OCI-LY7 (cell line): Measurements from ENCODE around the gene ZXDA. TPM values are rescaled to one million over a fixed set of nuclear protein-coding genes. Genes with fewer than 3 reads are reported as not detected.

Experiments used
- BruUV-seq: library from RNA; stranded (reverse); fragments of 400-500 nt; replicated peaks from 2 replicates; lab custom pipeline; 2021; lab: Mats Ljungman, UMichigan
- CTCF ChIA-PET: fragments of 300-600 bp; sonication (Branson Sonifier 250); formaldehyde crosslinking; loops from one replicate; lab custom pipeline; 2022; ENCODE audit warnings: antibody characterized with exemption; ENCODE audit not compliant: unreplicated experiment; lab: Charles Lee
- POLR2A ChIA-PET: fragments of 300-600 bp; sonication (Branson Sonifier 250); formaldehyde crosslinking; loops from one replicate; lab custom pipeline; 2022; ENCODE audit warnings: antibody characterized with exemption; lab: Charles Lee
- DNase-seq: peaks from one replicate; pipeline ENCODE4 v3.0.0-alpha.2; 2015; ENCODE audit warnings: low spot score
- H2AFZ ChIP-seq: fragments of 200-600 bp; sonication (generic), shearing (Covaris generic); 2 replicates; pipeline ENCODE4 v1.6.1; 2014; ENCODE audit warnings: mild to moderate bottlenecking, antibody characterized with exemption, low read length, moderate library complexity
- H3K27ac ChIP-seq: fragments of 200-600 bp; sonication (generic); 2 replicates; pipeline ENCODE4 v1.5.1; 2014; ENCODE audit warnings: mixed run types, low read depth, mild to moderate bottlenecking, moderate library complexity, low read length, inconsistent platforms; ENCODE audit not compliant: poor library complexity, severe bottlenecking
- H3K36me3 ChIP-seq: fragments of 200-600 bp; sonication (generic); 2 replicates; pipeline ENCODE4 v1.6.1; 2014; ENCODE audit warnings: mild to moderate bottlenecking, antibody characterized with exemption, low read length, moderate library complexity, mixed read lengths; ENCODE audit not compliant: insufficient read depth
- H3K4me1 ChIP-seq: fragments of 200-600 bp; sonication (generic); 2 replicates; pipeline ENCODE4 v1.5.1; 2014; ENCODE audit warnings: mild to moderate bottlenecking, low read length; ENCODE audit not compliant: insufficient read depth, poor library complexity, severe bottlenecking
- H3K4me2 ChIP-seq: fragments of 200-600 bp; sonication (generic); 2 replicates; pipeline ENCODE4 v1.6.1; 2014; ENCODE audit warnings: mild to moderate bottlenecking, low read length
- H3K4me3 ChIP-seq: fragments of 200-600 bp; sonication (generic); 2 replicates; pipeline ENCODE4 v1.5.1; 2014; ENCODE audit warnings: mild to moderate bottlenecking, low read depth, low read length; ENCODE audit not compliant: poor library complexity, severe bottlenecking
- H3K79me2 ChIP-seq: fragments of 200-600 bp; sonication (generic); 2 replicates; pipeline ENCODE4 v1.6.1; 2016; ENCODE audit warnings: low read depth, mild to moderate bottlenecking, low read length, moderate library complexity, mixed read lengths; ENCODE audit not compliant: insufficient read depth
- H3K9me2 ChIP-seq: fragments of 200-600 bp; sonication (generic); 2 replicates; pipeline ENCODE4 v1.6.1; 2016; ENCODE audit warnings: mild to moderate bottlenecking, low read length, mixed read lengths; ENCODE audit not compliant: insufficient read depth
- H3K9me3 ChIP-seq: fragments of 200-600 bp; sonication (generic); 2 replicates; pipeline ENCODE4 v1.6.1; 2014; ENCODE audit warnings: mild to moderate bottlenecking, mixed run types, low read length, mixed read lengths
- H4K20me1 ChIP-seq: fragments of 200-600 bp; sonication (generic); 2 replicates; pipeline ENCODE4 v1.6.1; 2014; ENCODE audit warnings: mild to moderate bottlenecking, antibody characterized with exemption, low read length, moderate library complexity, mixed read lengths; ENCODE audit not compliant: insufficient read depth
- CTCF ChIP-seq: fragments of 200-600 bp; sonication (generic); conservative IDR thresholded peaks from 2 replicates; pipeline ENCODE4 v1.5.1; 2014; ENCODE audit warnings: mild to moderate bottlenecking, antibody characterized with exemption, low read length, moderate library complexity, mixed read lengths
- EZH2phosphoT487 ChIP-seq: fragments of 200-600 bp; sonication (generic); IDR thresholded peaks from 2 replicates; pipeline ENCODE4 v1.6.1; 2018; ENCODE audit warnings: low read depth, borderline replicate concordance, mild to moderate bottlenecking, mixed run types, antibody characterized with exemption, low read length, moderate library complexity, mixed read lengths
- intact Hi-C: fragments of 100-400 bp; cut with micrococcal nuclease; formaldehyde crosslinking; loops from one replicate; pipeline ENCODE4 v1.10.0; 2022; ENCODE audit not compliant: unreplicated experiment
- total RNA-seq, 2 experiments: library from RNA; depleted of rRNA in 1 of 2; stranded (reverse); fragments of >200 nt in 1 of 2; shearing (Covaris generic) in 1 of 2; gene quantifications; 2 replicates each; pipeline ENCODE4 v1.2.3, GENCODE V29; 2014 to 2022

Gene ZXDA
- total RNA-seq, 2 experiments from 2014 or later: 1.5 to 5.2 TPM

- intact Hi-C loops: loop anchor here (10.0 kb wide), 3 partner anchors 73 to 1387 kb away; partner anchors contain the start of genes UBQLN2 and ZXDB
- H3K79me2 ChIP-seq: no peaks in the 10 kb centered on the region
- peak overlapping the region; percentile 97 for H3K27ac ChIP-seq
- H3K9me2 ChIP-seq: no peaks in the 10 kb centered on the region
- H3K9me3 ChIP-seq: no peaks in the 10 kb centered on the region
- TF ChIP-seq CTCF (no peak), EZH2phosphoT487 (no peak)
- BruUV-seq: no TSS peak
- peaks cover 35% of the 10 kb centered on the region for H3K4me1 ChIP-seq
- H4K20me1 ChIP-seq: no peaks in the 10 kb centered on the region
- no peaks in the 10 kb centered on the region for H3K36me3 ChIP-seq
- POLR2A ChIA-PET: interaction anchor here (1.4 to 1.6 kb wide), 3 partner anchors 9 to 21 kb away, joined by 4 to 6 read pairs (median 5); no protein-coding TSS in a partner anchor
- peak overlapping the region; percentile 45 for H3K4me3 ChIP-seq
- CTCF ChIA-PET: interaction anchor here (1.3 kb wide), 1 partner anchor 19 kb away, joined by 4 read pairs; no protein-coding TSS in a partner anchor
- peak; percentile 94 for DNase-seq
- peak overlapping the region; percentile 64 for H3K4me2 ChIP-seq
- H2AFZ ChIP-seq: peak overlapping the region; percentile 85; the same call in 1 of the 2 replicates
These were observed 41.5 kb upstream of the ZXDA start for GRCh38 chrX:57951666-57952319.

- no peaks in the 10 kb centered on the region for H3K9me3 ChIP-seq
- intact Hi-C loops: no loop called here
- no peak overlapping the region for H3K4me2 ChIP-seq
- H4K20me1 ChIP-seq: no peaks in the 10 kb centered on the region
- BruUV-seq: no TSS peak
- H3K9me2 ChIP-seq: no peaks in the 10 kb centered on the region
- H3K4me3 ChIP-seq: no peak overlapping the region
- no peaks in the 10 kb centered on the region for H3K4me1 ChIP-seq
- TF ChIP-seq CTCF (no peak), EZH2phosphoT487 (no peak)
- H3K79me2 ChIP-seq: no peaks in the 10 kb centered on the region
- ChIA-PET POLR2A (interaction anchor here (0.6 to 1.1 kb wide), 2 partner anchors 54 to 1231 kb away, joined by 3 read pairs; no protein-coding TSS in a partner anchor), CTCF (no interaction called here)
- DNase-seq: no peak
- no peak overlapping the region for H2AFZ ChIP-seq
- H3K27ac ChIP-seq: no peak overlapping the region
- H3K36me3 ChIP-seq: no peaks in the 10 kb centered on the region
These were observed 23.1 kb upstream of the ZXDA start for GRCh38 chrX:57933321-57933720.

DNA sequence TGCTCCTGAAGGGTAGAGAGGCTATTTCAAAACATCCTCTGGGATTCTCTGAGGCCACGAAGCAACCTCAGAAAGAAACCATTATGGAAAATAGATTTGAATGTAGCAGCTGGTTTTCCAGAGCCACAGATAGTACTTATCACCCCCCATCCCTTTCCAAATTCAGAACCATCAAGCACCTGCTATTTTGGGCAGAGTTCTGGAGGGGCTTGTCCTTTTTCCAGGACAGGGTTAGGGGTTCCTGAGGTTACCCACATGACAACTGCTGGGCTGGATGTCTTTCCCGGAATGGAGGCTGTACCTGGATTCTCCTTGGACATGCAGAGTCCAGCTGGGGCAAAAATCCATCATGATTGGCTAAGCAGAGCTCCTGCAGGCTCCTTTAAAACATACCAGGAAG, 22.0 kb upstream of the ZXDA start:
- no peak overlapping the region for H2AFZ ChIP-seq
- ChIA-PET CTCF (no interaction called here), POLR2A (interaction anchor here (1.0 kb wide), 1 partner anchor 19 kb away, joined by 5 read pairs; no protein-coding TSS in a partner anchor)
- no peaks in the 10 kb centered on the region for H3K36me3 ChIP-seq
- no peaks in the 10 kb centered on the region for H3K9me3 ChIP-seq
- no peak for DNase-seq
- H3K79me2 ChIP-seq: no peaks in the 10 kb centered on the region
- no peaks in the 10 kb centered on the region for H4K20me1 ChIP-seq
- TF ChIP-seq CTCF (no peak), EZH2phosphoT487 (no peak)
- H3K4me1 ChIP-seq: no peaks in the 10 kb centered on the region
- H3K4me3 ChIP-seq: no peak overlapping the region
- BruUV-seq: no TSS peak
- H3K9me2 ChIP-seq: no peaks in the 10 kb centered on the region
- H3K4me2 ChIP-seq: no peak overlapping the region
- intact Hi-C loops: no loop called here
- no peak overlapping the region for H3K27ac ChIP-seq
